Activated naive CD4-positive, alpha-beta T cell treated with Interleukin-2 at 50 U/mL for 16 hours (primary cell): Measurements from ENCODE around the gene TTYH2.
A peak's percentile ranks its signal among the peaks of the same experiment; 100 is the strongest.
"Not testable (repeated sequence)": the region's sequence is repeated elsewhere in the genome, so short reads cannot be mapped to it uniquely, and the experiment has no call there.

Experiments used
- DNase-seq: peaks from one replicate; pipeline ENCODE4 v3.0.0-alpha.2; 2020

Gene TTYH2

GRCh38 chr17:74268558-74268957 lies 55.2 kb downstream of the TTYH2 start:
- no peak for DNase-seq

- DNase-seq = no peak
These were observed 57.0 kb downstream of the TTYH2 start for GRCh38 chr17:74270333-74270732.

- DNase-seq = no peak
These were observed 57.9 kb downstream of the TTYH2 start for GRCh38 chr17:74271281-74271680.

DNA sequence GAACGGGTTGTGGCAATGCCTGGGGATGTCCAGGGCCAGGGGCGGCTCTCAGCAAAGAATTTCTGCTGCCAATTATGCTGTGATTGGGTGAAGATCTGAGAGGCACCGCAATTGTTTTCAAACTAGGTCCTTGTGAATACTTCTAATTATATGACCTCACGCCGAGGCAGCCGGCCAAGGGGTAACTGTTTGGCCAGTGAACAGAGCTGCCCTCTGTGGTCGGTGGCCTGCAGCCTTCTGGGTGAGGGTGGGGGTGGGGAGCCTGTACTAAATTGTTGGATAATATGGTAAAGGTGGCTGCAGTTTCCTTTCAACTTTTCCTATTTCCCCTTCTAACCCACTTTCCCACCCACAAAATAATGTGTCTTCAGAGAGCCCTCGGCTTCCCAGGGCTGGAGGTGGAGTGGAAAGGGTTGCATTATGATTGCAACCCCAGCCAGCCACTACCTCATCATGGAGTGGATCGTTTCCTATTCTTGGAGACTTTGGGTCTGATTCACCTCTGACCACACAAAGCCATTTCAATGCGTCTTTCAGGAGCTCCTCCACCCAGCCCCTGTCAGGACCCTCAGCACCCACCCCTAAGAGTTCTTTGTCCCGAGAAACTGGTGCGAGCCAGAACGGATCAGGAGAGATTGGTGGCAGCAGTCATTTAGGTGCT lies 58.7 kb downstream of the TTYH2 start:
- DNase-seq = no peak

GRCh38 chr17:74272731-74273201 lies 59.4 kb downstream of the TTYH2 start:
- DNase-seq = no peak

GRCh38 chr17:74274060-74274708 lies 60.8 kb downstream of the TTYH2 start, which contains the start of gene DNAI2:
TSS of gene DNAI2 (plus strand) at chr17:74274234. CDS start at chr17:74281818, 7,584 bp downstream.
- peak; percentile 37 for DNase-seq

DNA sequence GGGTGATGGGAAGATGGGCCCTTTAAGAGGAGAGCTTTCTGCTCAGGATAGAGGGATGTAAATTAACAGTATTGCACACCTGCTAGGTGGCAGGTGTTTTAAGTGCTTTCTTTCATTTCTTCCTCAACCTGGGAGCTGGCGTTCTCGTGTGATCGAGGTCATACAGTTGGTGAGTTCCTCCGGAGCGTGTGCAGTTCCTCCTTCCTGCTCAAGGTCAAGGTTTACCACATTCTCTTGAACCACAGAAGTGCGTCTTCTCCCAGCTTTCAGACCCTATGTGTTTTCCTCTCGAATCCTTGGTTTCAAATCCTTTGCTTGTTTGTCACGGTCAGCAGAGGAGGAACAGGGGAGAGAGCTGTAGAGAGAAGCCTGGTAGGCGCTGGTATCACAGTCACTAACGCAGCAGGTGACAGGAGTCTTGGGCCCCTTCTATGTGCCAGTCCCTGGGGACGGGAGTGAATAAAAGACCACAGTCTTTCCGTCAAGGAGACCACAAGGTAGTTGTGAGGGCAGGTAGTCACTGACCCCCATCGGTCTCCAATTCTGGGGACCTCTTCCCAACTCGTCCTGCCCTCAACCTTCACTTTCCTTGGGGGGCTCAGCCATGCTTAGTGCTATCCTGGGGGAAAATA lies 61.5 kb downstream of the TTYH2 start:
- no peak for DNase-seq

DNA sequence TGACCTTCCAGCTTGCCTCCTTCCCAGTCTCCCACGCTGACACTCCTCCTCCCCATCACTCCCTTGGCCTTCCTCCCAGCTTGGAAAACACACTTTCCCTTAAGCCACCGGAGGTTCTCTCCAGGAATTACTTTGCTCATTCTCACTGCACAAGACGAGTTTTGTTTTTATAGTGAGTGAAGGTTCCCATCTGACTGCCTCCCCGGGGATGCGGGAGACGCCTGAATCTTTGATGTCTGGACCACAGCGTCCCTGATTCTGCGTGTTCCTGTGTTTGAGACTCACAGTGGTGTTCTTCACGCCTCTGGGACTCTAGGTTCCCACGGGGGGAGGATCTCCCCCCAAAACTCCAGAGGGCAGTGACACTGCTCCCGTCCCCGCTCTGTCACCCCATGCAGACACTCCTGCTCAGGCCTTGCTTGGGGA lies 62.7 kb downstream of the TTYH2 start:
- no peak for DNase-seq

- DNase-seq = no peak
These were observed 63.2 kb downstream of the TTYH2 start for GRCh38 chr17:74276541-74277009.

- DNase-seq = no peak
These were observed 64.6 kb downstream of the TTYH2 start for GRCh38 chr17:74277935-74278334.

- DNase-seq = not testable (repeated sequence)
These were observed 66.2 kb downstream of the TTYH2 start for GRCh38 chr17:74279617-74280016.

DNA sequence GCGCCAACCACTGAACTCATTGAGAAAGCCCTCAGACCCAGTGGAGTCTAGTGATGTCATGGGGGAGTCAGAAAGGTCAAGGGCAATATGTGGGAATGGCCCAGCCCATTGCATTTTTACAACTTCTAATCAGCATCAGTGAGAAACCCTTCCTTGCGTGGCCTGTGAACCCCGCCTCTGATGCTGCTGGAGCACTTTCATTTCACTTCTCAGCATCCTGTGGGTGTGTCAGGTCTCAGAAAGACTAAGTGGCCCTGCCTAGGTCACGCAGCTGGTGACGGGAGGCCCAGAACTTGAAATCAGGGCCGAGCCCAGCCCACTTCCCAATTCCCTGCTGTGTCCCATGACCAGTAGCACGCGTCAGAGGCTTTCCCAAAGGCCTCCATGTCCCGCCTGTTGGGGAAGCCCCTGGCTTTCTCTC lies 66.7 kb downstream of the TTYH2 start:
- peak; percentile 65 for DNase-seq

DNA sequence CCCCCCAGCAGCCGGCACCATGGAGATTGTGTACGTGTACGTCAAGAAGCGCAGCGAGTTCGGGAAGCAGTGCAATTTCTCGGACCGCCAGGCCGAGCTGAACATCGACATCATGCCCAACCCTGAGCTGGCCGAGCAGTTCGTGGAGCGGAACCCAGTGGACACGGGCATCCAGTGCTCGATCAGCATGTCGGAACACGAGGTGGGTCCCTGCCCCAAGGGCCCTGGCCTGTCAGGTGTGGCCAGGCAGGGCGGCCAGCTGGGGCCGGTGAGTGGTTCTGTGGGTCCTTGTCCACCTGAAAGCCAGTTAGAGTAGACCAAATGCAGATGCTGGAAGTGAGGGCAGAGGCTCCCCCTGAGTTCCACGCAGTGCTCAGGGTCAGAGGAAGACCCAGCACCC lies 68.4 kb downstream of the TTYH2 start:
- no peak for DNase-seq

GRCh38 chr17:74282274-74282586 lies 68.9 kb downstream of the TTYH2 start:
- not testable (repeated sequence) for DNase-seq

DNA sequence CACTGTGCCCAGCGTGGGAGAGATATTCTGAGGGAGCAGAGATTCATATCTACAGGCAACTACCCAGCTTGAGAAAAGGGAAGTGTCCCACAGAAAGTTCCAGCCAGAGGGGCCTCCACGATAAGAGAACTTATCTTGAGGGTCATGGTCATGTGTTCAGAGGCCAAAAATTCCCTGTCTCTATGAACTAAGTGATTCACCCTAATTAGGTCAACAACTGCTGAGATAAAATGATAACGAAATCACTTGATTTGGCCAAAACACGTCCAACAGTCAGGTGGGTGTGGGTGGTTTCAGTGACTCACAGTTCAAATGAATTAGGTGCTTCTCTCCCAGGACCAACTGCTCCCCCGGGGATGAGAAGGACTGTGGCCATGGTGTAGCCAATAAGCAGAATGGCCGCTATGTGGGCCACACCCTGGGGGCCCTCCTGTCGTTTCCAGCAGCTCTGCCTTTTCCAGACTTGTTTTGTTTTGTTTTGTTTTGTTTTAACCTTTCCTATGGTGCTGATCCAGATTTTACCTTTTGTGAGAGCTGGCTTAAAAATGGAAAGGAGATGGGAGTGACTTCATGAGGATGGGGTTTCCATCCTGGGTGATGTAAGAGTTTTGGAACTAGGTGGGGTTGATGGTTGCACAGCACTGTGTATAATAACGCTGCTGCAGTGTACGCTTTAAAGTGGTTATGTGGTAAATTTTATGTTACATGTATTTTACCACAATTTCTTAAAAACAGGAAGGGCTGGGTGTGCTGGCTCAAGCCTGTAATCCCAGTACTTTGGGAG lies 69.4 kb downstream of the TTYH2 start:
- DNase-seq = peak; percentile 71

GRCh38 chr17:74283371-74283673 lies 70.0 kb downstream of the TTYH2 start:
- DNase-seq = no peak

DNA sequence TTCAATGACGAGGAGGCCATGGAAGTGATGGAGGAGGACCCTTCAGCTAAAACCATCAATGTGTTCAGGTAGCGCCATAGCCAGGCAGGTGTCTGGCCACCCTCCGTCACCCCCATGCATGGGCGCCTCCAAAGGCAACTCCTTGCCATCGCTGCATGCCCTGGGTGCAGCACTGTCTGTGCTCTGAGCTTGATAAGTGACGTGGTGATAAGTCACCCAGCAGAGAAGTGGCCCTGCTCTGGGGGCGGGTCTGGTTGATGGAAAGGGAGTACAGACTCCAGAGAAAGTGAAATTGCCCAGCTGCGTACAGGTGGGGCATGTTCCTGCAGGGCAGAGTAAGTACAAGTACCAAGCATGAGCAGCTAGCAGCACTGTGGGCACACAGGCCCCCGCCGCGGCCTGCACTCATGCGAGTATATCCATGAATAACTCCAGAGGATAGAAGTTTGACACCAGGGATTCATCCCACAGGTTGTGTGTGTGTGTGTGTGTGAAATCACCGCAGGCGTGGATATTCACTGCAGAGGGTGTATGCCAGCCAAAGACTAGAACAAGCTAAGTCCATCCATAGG lies 73.7 kb downstream of the TTYH2 start:
- DNase-seq = no peak

DNA sequence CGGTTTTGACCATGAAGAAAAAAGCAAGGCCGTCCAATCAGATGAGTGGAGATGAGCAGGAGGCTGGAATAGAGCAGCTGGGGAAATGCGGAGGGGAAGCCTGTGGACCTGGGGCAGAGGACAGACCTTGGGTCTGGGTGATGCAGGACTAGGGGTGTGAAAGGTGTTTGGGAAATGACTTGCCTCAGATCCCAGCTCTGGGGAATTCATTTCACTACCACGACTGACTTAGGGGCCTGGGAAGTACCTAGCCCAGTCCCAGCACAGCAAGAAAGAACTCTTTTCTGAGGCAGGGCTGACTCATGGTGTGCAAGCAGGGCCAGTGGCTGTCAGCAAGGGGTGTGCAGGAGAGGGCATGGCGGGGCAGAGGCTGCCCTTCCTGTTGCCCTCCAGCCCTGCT lies 75.4 kb downstream of the TTYH2 start:
- no peak for DNase-seq

DNA sequence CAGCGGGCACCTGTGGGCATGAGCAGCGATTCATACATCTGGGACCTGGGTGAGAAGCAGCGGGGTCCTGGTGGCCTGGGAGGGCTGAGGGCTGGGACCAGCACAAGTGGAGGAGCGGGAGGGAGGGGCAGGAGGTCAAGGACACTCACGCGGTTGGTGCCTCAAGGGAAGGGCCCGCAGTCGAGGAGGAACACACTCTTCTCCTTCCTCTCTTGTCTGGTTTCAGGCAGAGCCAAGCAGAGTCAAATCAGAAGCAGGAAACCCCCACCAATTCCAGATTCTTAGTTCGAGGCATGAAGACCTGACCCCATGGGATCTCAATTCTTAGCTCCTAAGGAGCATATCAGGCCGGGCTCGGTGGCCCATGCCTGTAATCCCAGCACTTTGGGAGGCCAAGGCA lies 76.3 kb downstream of the TTYH2 start:
- DNase-seq = no peak

DNA sequence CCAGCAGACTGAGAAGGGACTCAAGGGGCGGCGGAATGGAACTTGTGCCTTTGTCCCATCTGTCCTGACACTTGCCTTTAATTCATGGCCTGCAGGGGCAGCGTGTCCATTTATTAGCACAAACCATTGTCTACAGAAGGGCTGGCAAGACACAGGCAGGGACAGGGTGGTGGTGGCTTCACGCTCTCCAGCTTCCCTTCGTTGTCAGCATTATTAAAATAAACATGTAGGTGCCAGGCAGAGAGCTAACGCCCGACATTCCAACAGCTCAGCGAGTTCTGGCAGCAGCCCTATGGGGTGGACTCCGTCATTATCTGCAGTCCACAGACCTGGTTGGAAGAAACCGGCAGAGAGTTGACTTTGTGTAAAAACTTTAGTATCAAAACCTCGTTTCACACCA lies 77.0 kb downstream of the TTYH2 start:
- DNase-seq = no peak

GRCh38 chr17:74292495-74292894 lies 79.1 kb downstream of the TTYH2 start:
- no peak for DNase-seq

GRCh38 chr17:74295625-74296547 lies 82.5 kb downstream of the TTYH2 start:
- no peak for DNase-seq
